GM23338 (cell line): Measurements from ENCODE around the gene COX4I1.
"Not testable (repeated sequence)": the region's sequence is repeated elsewhere in the genome, so short reads cannot be mapped to it uniquely, and the experiment has no call there.

Source experiments
- CTCF ChIP-seq, 2 experiments: fragments of 200-600 bp in 1 of 2; sonication (generic) in 1 of 2; conservative IDR thresholded peaks; 2 replicates each; pipeline versions ENCODE4 v1.5.1 to v1.6.1; 2016 to 2017; ENCODE audit warnings: antibody characterized with exemption in 2 of 2, low read depth in 2 of 2, mild to moderate bottlenecking in 2 of 2, moderate library complexity in 1 of 2
- EZH2 ChIP-seq: fragments of 200-600 bp; sonication (generic); IDR thresholded peaks from one replicate; pipeline ENCODE4 v1.8.0; 2017; ENCODE audit warnings: antibody characterized with exemption, mild to moderate bottlenecking, low read depth; ENCODE audit not compliant: unreplicated experiment

DNA sequence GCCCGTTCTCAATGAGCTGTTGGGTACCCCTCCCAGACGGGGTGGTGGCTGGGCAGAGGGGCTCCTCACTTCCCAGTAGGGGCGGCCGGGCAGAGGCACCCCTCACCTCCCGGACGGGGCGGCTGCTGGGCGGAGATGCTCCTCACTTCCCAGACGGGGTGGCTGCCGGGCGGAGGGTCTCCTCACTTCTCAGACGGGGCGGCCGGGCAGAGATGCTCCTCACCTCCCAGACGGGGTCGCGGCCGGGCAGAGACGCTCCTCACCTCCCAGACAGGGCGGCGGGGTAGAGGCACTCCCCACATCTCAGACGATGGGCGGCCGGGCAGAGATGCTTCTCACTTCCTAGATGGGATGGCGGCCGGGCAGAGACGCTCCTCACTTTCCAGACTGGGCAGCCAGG, 8.6 kb downstream of the COX4I1 start:
- TF ChIP-seq EZH2; CTCF (conservative IDR thresholded peaks at IDR 0.05; ENCODE audit: low read depth in 2 of 2): not testable (repeated sequence)
